H9 (cell line): Measurements from ENCODE around the gene FHOD3. TPM values are rescaled to one million over a fixed set of nuclear protein-coding genes. Genes with fewer than 3 reads are reported as not detected.

Experiments
- DNase-seq: peaks from one replicate; pipeline ENCODE4 v3.0.0-alpha.2; 2017
- H2AFZ ChIP-seq: one replicate; pipeline ENCODE4 v1.6.1; 2013; ENCODE audit warnings: mild to moderate bottlenecking, low read length, control low read depth, moderate library complexity
- H2AK5ac ChIP-seq: 2 replicates; pipeline ENCODE4 v1.6.1; 2013; ENCODE audit warnings: low read length, control low read depth, mixed read lengths; ENCODE audit not compliant: insufficient read length
- H2BK120ac ChIP-seq: one replicate; pipeline ENCODE4 v1.6.1; 2013; ENCODE audit warnings: low read depth, mild to moderate bottlenecking, low read length, control low read depth, inconsistent platforms; ENCODE audit not compliant: poor library complexity, severe bottlenecking
- H2BK12ac ChIP-seq: 2 replicates; pipeline ENCODE4 v1.6.1; 2013; ENCODE audit warnings: low read length, control low read depth, mixed read lengths, low read depth; ENCODE audit not compliant: insufficient read length
- H2BK15ac ChIP-seq: 2 replicates; pipeline ENCODE4 v1.6.1; 2013; ENCODE audit warnings: low read depth, low read length, control low read depth
- H2BK20ac ChIP-seq: one replicate; pipeline ENCODE4 v1.6.1; 2013; ENCODE audit warnings: low read depth, mild to moderate bottlenecking, low read length, control low read depth, inconsistent platforms; ENCODE audit not compliant: poor library complexity, severe bottlenecking
- H2BK5ac ChIP-seq: 2 replicates; pipeline ENCODE4 v1.6.1; 2013; ENCODE audit warnings: low read length, control low read depth, mixed read lengths; ENCODE audit not compliant: insufficient read length
- H3K14ac ChIP-seq: 2 replicates; pipeline ENCODE4 v1.6.1; 2013; ENCODE audit warnings: low read length, control low read depth; ENCODE audit not compliant: insufficient read depth
- H3K18ac ChIP-seq: 2 replicates; pipeline ENCODE4 v1.6.1; 2013; ENCODE audit warnings: low read depth, mild to moderate bottlenecking, mixed read lengths, low read length, control low read depth; ENCODE audit not compliant: insufficient read length
- H3K23ac ChIP-seq: 2 replicates; pipeline ENCODE4 v1.6.1; 2013; ENCODE audit warnings: low read length, control low read depth, mixed read lengths, low read depth; ENCODE audit not compliant: insufficient read length
- H3K23me2 ChIP-seq: 2 replicates; pipeline ENCODE4 v1.6.1; 2013; ENCODE audit warnings: low read depth, mild to moderate bottlenecking, mixed read lengths, low read length, control low read depth; ENCODE audit not compliant: insufficient read length, poor library complexity, severe bottlenecking
- H3K27ac ChIP-seq: 2 replicates; pipeline ENCODE4 v1.5.1; 2013; ENCODE audit warnings: low read length, control low read depth, mixed read lengths, low read depth; ENCODE audit not compliant: insufficient read length
- H3K27me3 ChIP-seq: 2 replicates; pipeline ENCODE4 v1.6.1; 2013; ENCODE audit warnings: low read length, control low read depth, inconsistent platforms; ENCODE audit not compliant: insufficient read depth
- H3K4ac ChIP-seq: 2 replicates; pipeline ENCODE4 v1.6.1; 2013; ENCODE audit warnings: low read depth, mild to moderate bottlenecking, control low read depth, inconsistent platforms, low read length, moderate library complexity
- H3K4me1 ChIP-seq: 2 replicates; pipeline ENCODE4 v1.6.1; 2013; ENCODE audit warnings: low read length, control low read depth, inconsistent platforms; ENCODE audit not compliant: insufficient read depth
- H3K4me2 ChIP-seq: 2 replicates; pipeline ENCODE4 v1.6.1; 2013; ENCODE audit warnings: low read length, control low read depth, mixed read lengths; ENCODE audit not compliant: insufficient read length, insufficient read depth
- H3K56ac ChIP-seq: 2 replicates; pipeline ENCODE4 v1.6.1; 2013; ENCODE audit warnings: low read depth, mild to moderate bottlenecking, mixed read lengths, low read length, control low read depth; ENCODE audit not compliant: insufficient read length
- H3K79me1 ChIP-seq: 2 replicates; pipeline ENCODE4 v1.6.1; 2013; ENCODE audit warnings: low read depth, mild to moderate bottlenecking, moderate library complexity, low read length, control low read depth, inconsistent platforms; ENCODE audit not compliant: insufficient read depth, poor library complexity, severe bottlenecking
- H3K79me2 ChIP-seq: 2 replicates; pipeline ENCODE4 v1.6.1; 2013; ENCODE audit warnings: low read length, control low read depth, inconsistent platforms; ENCODE audit not compliant: insufficient read depth
- H3K9ac ChIP-seq: 2 replicates; pipeline ENCODE4 v1.6.1; 2013; ENCODE audit warnings: low read length, control low read depth, mixed read lengths; ENCODE audit not compliant: insufficient read length; ENCODE audit errors: extremely low read depth
- H3K9me3 ChIP-seq: one replicate; pipeline ENCODE4 v1.6.1; 2013; ENCODE audit warnings: low read depth, low read length, inconsistent platforms; ENCODE audit not compliant: control insufficient read depth
- H3T11ph ChIP-seq: one replicate; pipeline ENCODE4 v1.6.1; 2013; ENCODE audit warnings: mild to moderate bottlenecking, low read length, control low read depth, inconsistent platforms
- H4K20me1 ChIP-seq: one replicate; pipeline ENCODE4 v1.6.1; 2013; ENCODE audit not compliant: control insufficient read depth, insufficient read length, insufficient read depth
- H4K5ac ChIP-seq: 2 replicates; pipeline ENCODE4 v1.6.1; 2013; ENCODE audit warnings: low read depth, mild to moderate bottlenecking, mixed read lengths, low read length, control low read depth; ENCODE audit not compliant: insufficient read length
- H4K8ac ChIP-seq: replicated peaks from 2 replicates; pipeline ENCODE4 v1.6.1; 2013; ENCODE audit warnings: low read length, control low read depth, mixed read lengths, low read depth; ENCODE audit not compliant: insufficient read length
- H4K91ac ChIP-seq: 2 replicates; pipeline ENCODE4 v1.6.1; 2013; ENCODE audit warnings: low read depth, mild to moderate bottlenecking, moderate library complexity, mixed read lengths, low read length, control low read depth; ENCODE audit not compliant: insufficient read length
- H3K27ac Mint-ChIP-seq, 3 experiments: 2 replicates in 2 of 3; 3 replicates in 1 of 3; pipeline ENCODE4 v1.8.0; 2020 to 2021; ENCODE audit warnings: mixed read lengths in 3 of 3, mild to moderate bottlenecking in 1 of 3, moderate library complexity in 1 of 3
- H3K27me3 Mint-ChIP-seq: 2 replicates; pipeline ENCODE4 v1.8.0; 2021; ENCODE audit warnings: low read depth, mild to moderate bottlenecking, moderate library complexity, mixed read lengths
- H3K36me3 Mint-ChIP-seq, 3 experiments: 2 replicates in 2 of 3; 3 replicates in 1 of 3; pipeline ENCODE4 v1.8.0; 2020 to 2021; ENCODE audit warnings: low read depth in 3 of 3, mixed read lengths in 3 of 3; ENCODE audit not compliant: insufficient read depth in 1 of 3
- H3K4me1 Mint-ChIP-seq, 2 experiments: 2 replicates each; pipeline ENCODE4 v1.8.0; 2020; ENCODE audit warnings: mixed read lengths in 2 of 2
- H3K4me3 Mint-ChIP-seq, 2 experiments: 2 replicates in 1 of 2; 3 replicates in 1 of 2; pipeline ENCODE4 v1.8.0; 2020 to 2021; ENCODE audit warnings: mild to moderate bottlenecking in 2 of 2, mixed read lengths in 2 of 2, moderate library complexity in 1 of 2
- H3K9me3 Mint-ChIP-seq, 2 experiments: 2 replicates in 1 of 2; 3 replicates in 1 of 2; pipeline ENCODE4 v1.8.0; 2020; ENCODE audit warnings: mild to moderate bottlenecking in 2 of 2, mixed read lengths in 2 of 2, moderate library complexity in 1 of 2
- WGBS: extraction: QIAGEN DNeasy Blood & Tissue Kit; methylation state at CpG from one replicate; pipeline ENCODE4 v1.1.7; 2013; ENCODE audit warnings: missing lambda C conversion rate, low lambda C conversion rate, mixed read lengths; ENCODE audit not compliant: insufficient read length; ENCODE audit errors: extremely low coverage; 5-methylcytosine and 5-hydroxymethylcytosine counted together
- total RNA-seq: library from RNA; stranded (reverse); gene quantifications from 2 replicates; pipeline ENCODE4 v1.2.1, GENCODE V29; 2021
- TF ChIP-seq, protein P1 (sequence below): fragments of 200-600 bp; sonication (generic); conservative IDR thresholded peaks from 3 replicates; pipeline ENCODE4 v1.8.0; 2021; ENCODE audit warnings: antibody characterized with exemption, mild to moderate bottlenecking

The FHOD3 gene
- total RNA-seq, 1 experiment from 2014 or later: 8.0 TPM

DNA sequence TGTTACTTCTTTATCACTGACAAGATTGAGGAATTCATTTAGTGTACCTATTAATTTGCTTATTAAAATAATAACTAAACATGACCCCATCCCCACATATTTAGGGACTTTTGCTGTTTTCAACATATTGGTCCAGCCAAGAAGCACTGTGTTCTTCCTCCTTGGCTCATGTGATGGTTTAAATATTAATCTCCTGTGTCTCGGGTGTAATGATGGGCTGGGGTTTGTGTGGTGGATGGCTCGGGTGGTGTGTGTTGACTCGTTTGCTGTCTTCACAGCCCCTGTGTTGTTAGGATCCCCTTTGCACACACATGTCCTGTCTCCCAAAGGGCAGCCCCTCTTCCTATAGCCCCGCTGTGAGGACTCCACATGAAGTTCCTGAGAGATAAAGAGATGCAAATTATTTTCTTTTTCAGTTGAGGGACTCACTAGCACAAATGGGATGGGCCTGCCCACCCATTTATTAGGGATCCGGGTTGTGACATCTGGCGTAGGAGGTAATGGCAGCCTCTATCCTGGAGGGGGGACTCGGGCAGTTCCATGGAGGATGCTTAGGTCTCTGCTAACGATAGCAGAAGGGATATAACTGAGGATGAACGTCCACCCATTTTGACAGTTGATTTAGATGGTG, 53.4 kb downstream of the FHOD3 start:
- Histone ChIP-seq H4K8ac (no peak overlapping the region), H3K56ac (no peak overlapping the region), H3K9me3 (no peaks in the 10 kb centered on the region), H4K91ac (no peak overlapping the region), H4K20me1 (peaks cover 3% of the 10 kb centered on the region), H3K79me2 (no peaks in the 10 kb centered on the region), H2BK5ac (no peak overlapping the region), H2BK15ac (no peak overlapping the region), H2BK120ac (no peak overlapping the region), H3K18ac (no peak overlapping the region), H3K4ac (no peak overlapping the region), H3K27me3 (no peaks in the 10 kb centered on the region), H3K14ac (no peak overlapping the region; the same call in 1 of the 2 replicates), H3K79me1 (no peaks in the 10 kb centered on the region), H2AK5ac (no peak overlapping the region), H4K5ac (no peak overlapping the region), H3K4me2 (peak overlapping the region; percentile 13), H3K27ac (no peak overlapping the region), H3K9ac (no peak overlapping the region), H2AFZ (no peak overlapping the region), H2BK12ac (no peak overlapping the region), H3T11ph (no peak overlapping the region), H3K23ac (no peak overlapping the region), H3K23me2 (no peaks in the 10 kb centered on the region), H2BK20ac (no peak overlapping the region), H3K4me1 (peaks cover 5% of the 10 kb centered on the region; the same call in 1 of the 2 replicates)
- peak overlapping the region in 1 of 3 experiments; percentile 23; a peak in 1 of 7 replicates for H3K27ac Mint-ChIP-seq
- H3K4me1 Mint-ChIP-seq: peaks cover 21 to 30% of the 10 kb centered on the region in 2 experiments
- no CpG with 5 or more reads among the region's 9 CpGs for WGBS
- no peak for DNase-seq
- H3K9me3 Mint-ChIP-seq: no peaks in the 10 kb centered on the region
- peak overlapping the region in 1 of 2 experiments; percentile 36; a peak in 1 of 5 replicates for H3K4me3 Mint-ChIP-seq
- peaks cover 3% of the 10 kb centered on the region for H3K27me3 Mint-ChIP-seq
- TF ChIP-seq, protein P1, sequence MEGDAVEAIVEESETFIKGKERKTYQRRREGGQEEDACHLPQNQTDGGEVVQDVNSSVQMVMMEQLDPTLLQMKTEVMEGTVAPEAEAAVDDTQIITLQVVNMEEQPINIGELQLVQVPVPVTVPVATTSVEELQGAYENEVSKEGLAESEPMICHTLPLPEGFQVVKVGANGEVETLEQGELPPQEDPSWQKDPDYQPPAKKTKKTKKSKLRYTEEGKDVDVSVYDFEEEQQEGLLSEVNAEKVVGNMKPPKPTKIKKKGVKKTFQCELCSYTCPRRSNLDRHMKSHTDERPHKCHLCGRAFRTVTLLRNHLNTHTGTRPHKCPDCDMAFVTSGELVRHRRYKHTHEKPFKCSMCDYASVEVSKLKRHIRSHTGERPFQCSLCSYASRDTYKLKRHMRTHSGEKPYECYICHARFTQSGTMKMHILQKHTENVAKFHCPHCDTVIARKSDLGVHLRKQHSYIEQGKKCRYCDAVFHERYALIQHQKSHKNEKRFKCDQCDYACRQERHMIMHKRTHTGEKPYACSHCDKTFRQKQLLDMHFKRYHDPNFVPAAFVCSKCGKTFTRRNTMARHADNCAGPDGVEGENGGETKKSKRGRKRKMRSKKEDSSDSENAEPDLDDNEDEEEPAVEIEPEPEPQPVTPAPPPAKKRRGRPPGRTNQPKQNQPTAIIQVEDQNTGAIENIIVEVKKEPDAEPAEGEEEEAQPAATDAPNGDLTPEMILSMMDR: no peak
- peaks cover 0 to 6% (median 0%) of the 10 kb centered on the region in 3 experiments; a peak in 2 of 7 replicates for H3K36me3 Mint-ChIP-seq
